HG02840 (cell line): ENCODE results near the gene CCL15.
"Not testable (repeated sequence)": the region's sequence is repeated elsewhere in the genome, so short reads cannot be mapped to it uniquely, and the experiment has no call there.

Experiments used
- ATAC-seq: cut with Tn5 transposase; IDR thresholded peaks from one replicate; pipeline ENCODE4 v1.9.1; 2021; ENCODE audit warnings: mild to moderate bottlenecking, moderate library complexity, moderate number of reproducible peaks; ENCODE audit not compliant: unreplicated experiment, low FRiP score

The CCL15 gene

GRCh38 chr17:35998018-35998545, 3.3 kb downstream of the CCL15 start:
- no peak for ATAC-seq

GRCh38 chr17:35995346-35995745, 6.0 kb downstream of the CCL15 start:
- ATAC-seq: not testable (repeated sequence)

GRCh38 chr17:35991075-35991474, 10.3 kb downstream of the CCL15 start:
- no peak for ATAC-seq

GRCh38 chr17:35988164-35988563, 13.2 kb downstream of the CCL15 start:
- no peak for ATAC-seq

GRCh38 chr17:35986643-35987042, 14.7 kb downstream of the CCL15 start, which contains the start of gene CCL14:
TSS of gene CCL14 (minus strand) at chr17:35986729. CDS start at chr17:35986649, 80 bp downstream.
- no peak for ATAC-seq

GRCh38 chr17:35984140-35984539, 17.2 kb downstream of the CCL15 start:
- no peak for ATAC-seq

- ATAC-seq: no peak
These were observed 18.8 kb downstream of the CCL15 start for GRCh38 chr17:35982409-35983191.

GRCh38 chr17:35981908-35982330, 19.4 kb downstream of the CCL15 start:
- ATAC-seq: no peak

- no peak for ATAC-seq
These were observed 20.1 kb downstream of the CCL15 start, which contains the start of gene CCL16 for GRCh38 chr17:35981246-35981645. TSS of gene CCL16 (minus strand) at chr17:35981497. CDS start at chr17:35981420, 77 bp downstream.

GRCh38 chr17:35978346-35978745, 23.0 kb downstream of the CCL15 start:
- no peak for ATAC-seq

GRCh38 chr17:35977509-35977908, 23.8 kb downstream of the CCL15 start:
- ATAC-seq: no peak

- no peak for ATAC-seq
These were observed 27.8 kb downstream of the CCL15 start for GRCh38 chr17:35973333-35974260.

GRCh38 chr17:35972945-35973332, 28.4 kb downstream of the CCL15 start:
- ATAC-seq: no peak

GRCh38 chr17:35972535-35972934, 28.8 kb downstream of the CCL15 start:
- no peak for ATAC-seq

GRCh38 chr17:35972066-35972465, 29.3 kb downstream of the CCL15 start:
- no peak for ATAC-seq

GRCh38 chr17:35969558-35970380, 31.6 kb downstream of the CCL15 start:
- no peak for ATAC-seq

GRCh38 chr17:35968520-35969054, 32.8 kb downstream of the CCL15 start:
- ATAC-seq: no peak

- ATAC-seq: no peak
These were observed 36.1 kb downstream of the CCL15 start for GRCh38 chr17:35965272-35965671.

- no peak for ATAC-seq
These were observed 37.7 kb downstream of the CCL15 start for GRCh38 chr17:35963663-35964062.

- ATAC-seq: no peak
These were observed 47.6 kb downstream of the CCL15 start for GRCh38 chr17:35953720-35954119.
